ENCODE data around the gene RABGGTA. TPM values are rescaled to one million over a fixed set of nuclear protein-coding genes. Genes with fewer than 3 reads are reported as not detected.

The RABGGTA gene
- total RNA-seq, 4 donors from 2014 or later: 20.9 to 32.8 (median 28.0) TPM

DNA sequence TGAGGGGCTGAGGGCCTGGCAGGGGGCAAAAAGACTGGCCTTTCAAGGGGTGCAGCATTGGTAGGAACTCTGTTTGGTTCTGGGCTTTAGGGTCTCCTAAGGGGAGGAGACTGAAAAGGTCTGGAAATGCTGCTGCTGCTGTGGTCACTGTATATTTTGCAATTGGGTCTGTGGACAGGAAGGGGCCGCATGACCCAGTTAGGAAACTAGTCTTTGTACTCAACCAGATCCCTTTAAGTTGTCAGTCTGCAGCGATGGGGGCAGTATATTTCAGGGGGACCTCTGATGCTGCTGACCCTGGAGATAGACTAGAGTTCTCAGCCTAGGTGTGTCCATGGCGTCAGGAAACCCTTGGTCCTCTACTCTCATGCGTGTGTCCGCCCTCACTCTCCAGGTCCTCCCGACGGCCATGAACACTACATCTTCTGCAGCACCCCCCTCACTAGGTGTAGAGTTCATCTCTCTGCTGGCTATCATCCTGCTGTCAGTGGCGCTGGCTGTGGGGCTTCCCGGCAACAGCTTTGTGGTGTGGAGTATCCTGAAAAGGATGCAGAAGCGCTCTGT lies 43.9 kb upstream of the RABGGTA start:
- Histone ChIP-seq H3K36me3 (no peaks in the 10 kb centered on the region), H3K4me3 (peak overlapping the region in 1 of 4 donors; percentile 18), H3K27me3 (peaks cover 11 to 31% (median 20%) of the 10 kb centered on the region in 3 donors), H3K4me1 (peaks cover 3 to 13% of the 10 kb centered on the region in 2 donors), H3K9me3 (no peaks in the 10 kb centered on the region), H3K27ac (peak overlapping the region in 3 of 4 donors; percentile 49 to 74 (median 53))
- TF ChIP-seq POLR2A (IDR thresholded peaks at IDR 0.05): no peak
- TF ChIP-seq, protein P1, sequence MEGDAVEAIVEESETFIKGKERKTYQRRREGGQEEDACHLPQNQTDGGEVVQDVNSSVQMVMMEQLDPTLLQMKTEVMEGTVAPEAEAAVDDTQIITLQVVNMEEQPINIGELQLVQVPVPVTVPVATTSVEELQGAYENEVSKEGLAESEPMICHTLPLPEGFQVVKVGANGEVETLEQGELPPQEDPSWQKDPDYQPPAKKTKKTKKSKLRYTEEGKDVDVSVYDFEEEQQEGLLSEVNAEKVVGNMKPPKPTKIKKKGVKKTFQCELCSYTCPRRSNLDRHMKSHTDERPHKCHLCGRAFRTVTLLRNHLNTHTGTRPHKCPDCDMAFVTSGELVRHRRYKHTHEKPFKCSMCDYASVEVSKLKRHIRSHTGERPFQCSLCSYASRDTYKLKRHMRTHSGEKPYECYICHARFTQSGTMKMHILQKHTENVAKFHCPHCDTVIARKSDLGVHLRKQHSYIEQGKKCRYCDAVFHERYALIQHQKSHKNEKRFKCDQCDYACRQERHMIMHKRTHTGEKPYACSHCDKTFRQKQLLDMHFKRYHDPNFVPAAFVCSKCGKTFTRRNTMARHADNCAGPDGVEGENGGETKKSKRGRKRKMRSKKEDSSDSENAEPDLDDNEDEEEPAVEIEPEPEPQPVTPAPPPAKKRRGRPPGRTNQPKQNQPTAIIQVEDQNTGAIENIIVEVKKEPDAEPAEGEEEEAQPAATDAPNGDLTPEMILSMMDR (IDR thresholded peaks at IDR 0.05 in 4 of 5, conservative IDR thresholded peaks at IDR 0.05 in 1 of 5): no peak
- no peak for ATAC-seq
- in situ Hi-C loops (cut with MboI; ENCODE audit: low sequenced_read_pairs in 4 of 4) (no loop called here), intact Hi-C loops (cut with DNase I; ENCODE audit: low total_unique reads) (no loop called here)
- DNase-seq: no peak

DNA sequence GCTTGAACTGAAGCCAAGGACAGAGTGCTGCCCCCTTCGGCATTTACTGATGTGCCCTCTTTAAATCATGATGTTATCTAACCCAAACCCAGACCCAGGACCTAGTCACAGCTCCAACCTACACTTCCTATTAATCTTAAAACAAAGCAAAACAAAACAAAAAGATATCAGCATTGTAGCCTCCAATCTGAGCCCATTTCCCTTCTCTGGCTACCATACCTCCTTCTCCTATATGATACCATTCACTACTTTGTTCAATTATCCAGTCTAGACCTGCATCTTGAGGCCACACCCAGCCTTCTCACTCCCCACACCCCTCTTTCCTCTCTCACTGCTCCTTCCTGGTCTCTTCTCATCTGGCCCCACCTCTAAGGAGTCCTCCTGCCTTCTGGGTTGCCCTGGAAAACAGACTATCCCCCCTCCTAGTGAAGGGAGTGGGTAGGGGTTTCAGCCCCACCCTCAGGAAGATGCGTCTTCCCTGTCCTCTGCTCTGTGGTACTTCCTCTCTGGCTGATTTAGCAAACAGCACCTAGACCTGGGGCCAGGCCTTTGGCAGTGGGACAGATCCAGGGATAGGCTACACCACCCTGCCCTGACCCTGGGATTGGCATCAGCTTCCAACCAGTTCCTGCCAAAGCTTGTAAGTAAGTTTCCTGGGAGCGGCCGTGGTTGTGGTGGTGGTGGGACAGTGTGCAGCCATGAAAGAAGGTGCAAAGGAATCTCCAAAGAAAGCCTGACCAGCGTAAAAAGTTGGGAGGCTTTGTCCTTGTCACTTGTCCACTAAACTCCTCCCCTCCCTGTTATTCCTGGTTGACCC lies 43.2 kb upstream of the RABGGTA start:
- Histone ChIP-seq H3K4me1 (peaks cover 11 to 18% of the 10 kb centered on the region in 2 donors), H3K4me3 (no peak overlapping the region), H3K36me3 (no peaks in the 10 kb centered on the region), H3K9me3 (no peaks in the 10 kb centered on the region), H3K27ac (peak overlapping the region in 2 of 4 donors; percentile 53 to 74), H3K27me3 (peaks cover 11 to 31% (median 20%) of the 10 kb centered on the region in 3 donors)
- in situ Hi-C loops (cut with MboI; ENCODE audit: low sequenced_read_pairs in 4 of 4): no loop called here
- no peak for DNase-seq
- no peak for ATAC-seq
- intact Hi-C loops (cut with DNase I; ENCODE audit: low total_unique reads): loop anchor here (5.0 kb wide), 1 partner anchor 123 kb away; no protein-coding TSS in a partner anchor
- no peak for TF ChIP-seq POLR2A (IDR thresholded peaks at IDR 0.05)
- TF ChIP-seq, protein P1 (IDR thresholded peaks at IDR 0.05 in 4 of 5, conservative IDR thresholded peaks at IDR 0.05 in 1 of 5): no peak

DNA sequence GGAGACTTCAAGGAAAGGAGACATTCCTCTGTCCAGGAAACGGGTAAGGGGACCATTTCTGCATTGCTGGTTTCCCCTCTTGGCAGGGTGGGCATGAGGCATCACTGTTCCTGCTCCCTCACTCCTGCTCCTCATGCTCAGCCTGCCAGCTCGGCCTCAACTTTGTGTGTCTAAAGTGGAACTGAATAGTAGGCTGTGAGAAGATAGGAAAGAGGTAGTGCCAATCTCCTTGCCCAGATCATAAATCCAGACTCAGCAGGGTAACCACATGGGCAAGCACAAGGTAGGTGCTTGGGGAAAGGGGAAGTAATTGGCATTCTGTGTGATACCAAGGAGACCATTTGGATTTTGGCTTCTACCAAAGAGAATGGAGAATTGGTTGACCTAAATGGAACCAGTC lies 42.5 kb upstream of the RABGGTA start:
- no peak for DNase-seq

DNA sequence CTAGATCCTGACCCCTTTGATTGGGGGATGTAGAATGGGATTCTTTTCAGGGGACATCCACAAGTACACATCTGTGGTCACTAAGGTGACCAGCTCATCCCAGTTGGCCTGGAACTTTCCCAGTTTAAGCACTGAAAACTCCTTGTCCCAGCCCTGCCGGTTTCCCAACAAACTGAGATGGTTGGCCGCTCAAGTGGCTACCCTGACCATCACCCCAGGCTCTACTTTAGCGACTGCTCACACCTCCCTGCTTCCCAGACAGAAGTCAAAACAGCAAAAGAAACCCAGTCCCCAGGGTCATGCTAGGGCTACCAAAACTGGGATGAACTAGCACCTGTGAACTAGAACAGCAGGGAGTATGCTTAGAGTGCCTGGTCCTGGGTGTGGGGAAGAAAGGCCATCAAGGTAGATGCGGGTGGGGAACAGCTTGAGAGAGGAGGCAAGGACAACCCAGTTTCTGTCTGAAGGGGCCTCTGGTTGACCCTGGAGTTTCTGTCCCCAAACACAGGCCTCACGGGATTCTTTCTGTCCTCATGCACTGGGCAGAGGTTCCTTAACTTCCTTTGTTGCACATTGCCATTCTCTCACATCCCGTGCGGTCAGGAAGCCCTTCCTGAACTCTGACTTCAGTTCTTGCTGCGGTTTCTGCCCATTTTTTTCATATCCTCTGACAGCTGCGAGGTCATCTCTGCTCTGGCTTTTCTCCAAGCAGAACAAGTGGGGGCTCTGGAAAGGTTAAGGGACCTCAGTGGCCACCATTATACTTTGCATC lies 41.5 kb upstream of the RABGGTA start:
- ATAC-seq (no peak), DNase-seq (peak in 1 of 2 donors; percentile 37)
- intact Hi-C loops (cut with DNase I; ENCODE audit: low total_unique reads): loop anchor here (5.0 kb wide), 1 partner anchor 124 kb away; no protein-coding TSS in a partner anchor
- Histone ChIP-seq H3K27me3 (peaks cover 3 to 15% (median 15%) of the 10 kb centered on the region in 3 donors), H3K36me3 (no peaks in the 10 kb centered on the region), H3K4me3 (no peak overlapping the region), H3K9me3 (no peaks in the 10 kb centered on the region), H3K27ac (peak overlapping the region; percentile 71 to 81 (median 73)), H3K4me1 (peaks cover 12 to 20% of the 10 kb centered on the region in 2 donors)
- in situ Hi-C loops (cut with MboI; ENCODE audit: low sequenced_read_pairs in 4 of 4): no loop called here
- TF ChIP-seq, protein P1 (IDR thresholded peaks at IDR 0.05 in 4 of 5, conservative IDR thresholded peaks at IDR 0.05 in 1 of 5): no peak
- TF ChIP-seq POLR2A (IDR thresholded peaks at IDR 0.05): no peak

More for the DNA sequence above, 42.5 kb upstream of the RABGGTA start:
- ATAC-seq: no peak
- Histone ChIP-seq H3K27ac (peak overlapping the region in 2 of 4 donors; percentile 24 to 74), H3K9me3 (no peaks in the 10 kb centered on the region), H3K4me3 (no peak overlapping the region), H3K4me1 (peaks cover 12 to 18% of the 10 kb centered on the region in 2 donors), H3K27me3 (peaks cover 7 to 25% (median 17%) of the 10 kb centered on the region in 3 donors), H3K36me3 (no peaks in the 10 kb centered on the region)
- TF ChIP-seq POLR2A (IDR thresholded peaks at IDR 0.05): no peak
- TF ChIP-seq, protein P1 (IDR thresholded peaks at IDR 0.05 in 4 of 5, conservative IDR thresholded peaks at IDR 0.05 in 1 of 5): no peak
- intact Hi-C loops (cut with DNase I; ENCODE audit: low total_unique reads): loop anchor here (5.0 kb wide), 1 partner anchor 123 kb away; no protein-coding TSS in a partner anchor
- in situ Hi-C loops (cut with MboI; ENCODE audit: low sequenced_read_pairs in 4 of 4): no loop called here

Data from gastrocnemius medialis (tissue), 4 donors.